ENCODE measurements around the gene GOLGA6D.
"Not testable (repeated sequence)": the region's sequence is repeated elsewhere in the genome, so short reads cannot be mapped to it uniquely, and the experiment has no call there.

The GOLGA6D gene

GRCh38 chr15:75293660-75294059 lies 11.0 kb downstream of the GOLGA6D start:
- not testable (repeated sequence) for DNase-seq

DNA sequence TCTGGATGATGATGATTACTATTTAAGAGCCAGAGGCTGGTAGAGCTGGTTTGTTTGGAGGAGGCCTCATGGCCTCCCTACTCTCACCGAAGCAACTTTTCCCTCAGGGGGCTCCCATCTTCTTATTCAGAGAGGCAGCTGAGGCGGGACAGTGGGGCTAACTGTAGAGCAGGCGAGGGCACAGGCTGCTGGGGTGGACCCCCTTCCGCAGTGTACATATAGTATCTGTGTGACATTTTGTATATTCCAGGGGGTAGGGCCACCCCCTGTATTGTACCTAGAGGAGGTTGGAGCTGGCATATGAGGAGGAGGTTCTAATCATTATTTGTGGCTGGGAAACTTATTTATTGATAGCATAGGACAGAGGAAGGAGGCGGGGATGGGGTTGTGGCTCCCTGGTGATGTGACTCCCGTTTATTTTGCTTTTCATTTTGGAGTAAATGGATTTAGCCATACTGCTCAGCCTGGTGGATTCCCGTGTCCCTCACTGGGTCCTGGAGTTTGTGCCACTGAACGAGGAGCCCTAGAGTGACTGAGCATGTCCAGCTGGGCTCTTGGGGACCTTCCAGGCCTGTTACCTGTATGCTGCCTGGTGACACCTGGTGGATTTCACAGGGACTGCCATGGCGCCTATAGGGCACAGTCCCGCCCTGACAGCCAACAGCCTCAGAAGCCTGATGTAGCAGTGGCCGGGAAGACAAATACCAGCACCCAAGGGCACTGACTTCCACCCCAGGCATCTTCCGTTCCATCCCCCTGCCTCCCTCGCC lies 16.1 kb downstream of the GOLGA6D start:
- DNase-seq, result not testable (repeated sequence)

GRCh38 chr15:75299311-75299688 lies 16.7 kb downstream of the GOLGA6D start:
- not testable (repeated sequence) for DNase-seq

GRCh38 chr15:75300026-75300425 lies 17.4 kb downstream of the GOLGA6D start:
- DNase-seq, result not testable (repeated sequence)

GRCh38 chr15:75302318-75302717 lies 19.7 kb downstream of the GOLGA6D start:
- DNase-seq, result no peak

DNA sequence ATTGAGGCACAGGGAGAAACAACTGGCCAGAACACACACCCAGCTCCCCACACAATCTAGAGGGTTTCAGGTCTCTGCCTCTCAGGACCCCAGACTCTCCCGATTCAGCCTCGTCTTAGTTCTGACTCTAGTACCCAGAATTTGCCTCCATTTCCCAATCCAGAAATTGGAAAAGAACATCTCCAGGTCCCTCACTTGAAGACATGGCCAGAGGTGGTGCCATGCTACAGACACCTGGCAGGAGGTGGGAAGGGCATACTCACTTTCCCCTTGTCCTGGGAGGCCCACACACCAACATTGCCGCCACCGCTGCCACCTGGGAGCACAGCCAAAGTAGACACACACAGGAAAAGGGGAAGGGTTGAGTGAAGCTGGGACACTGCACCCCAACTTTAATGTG lies 20.1 kb downstream of the GOLGA6D start:
- not testable (repeated sequence) for DNase-seq

DNA sequence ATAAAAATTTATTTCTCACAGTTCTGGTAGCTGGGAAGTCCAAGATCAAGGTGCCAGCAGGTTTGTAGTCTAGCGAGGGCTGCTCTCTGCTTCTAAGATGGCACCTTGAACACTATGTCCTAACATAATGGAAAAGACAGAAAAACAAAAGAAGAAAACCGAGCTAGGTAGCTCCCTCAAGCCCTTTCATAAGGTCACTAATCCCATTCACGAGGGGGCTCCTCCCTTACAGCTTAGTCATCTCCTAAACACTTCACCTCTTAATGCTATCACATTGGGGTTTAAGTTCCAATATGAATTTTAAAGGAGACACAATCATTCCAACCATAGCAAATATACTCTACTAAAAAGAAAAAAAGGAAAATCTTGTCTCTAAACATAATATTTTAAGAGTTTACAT lies 23.6 kb downstream of the GOLGA6D start:
- no peak for DNase-seq

- DNase-seq, result peak; percentile 9
Measured at GRCh38 chr15:75307778-75308390, 25.2 kb downstream of the GOLGA6D start.

GRCh38 chr15:75309711-75310110 lies 27.1 kb downstream of the GOLGA6D start:
- DNase-seq, result no peak

GRCh38 chr15:75312548-75312947 lies 29.9 kb downstream of the GOLGA6D start:
- DNase-seq, result not testable (repeated sequence)

- DNase-seq, result no peak
Measured at GRCh38 chr15:75313116-75313845, 30.6 kb downstream of the GOLGA6D start.

DNA sequence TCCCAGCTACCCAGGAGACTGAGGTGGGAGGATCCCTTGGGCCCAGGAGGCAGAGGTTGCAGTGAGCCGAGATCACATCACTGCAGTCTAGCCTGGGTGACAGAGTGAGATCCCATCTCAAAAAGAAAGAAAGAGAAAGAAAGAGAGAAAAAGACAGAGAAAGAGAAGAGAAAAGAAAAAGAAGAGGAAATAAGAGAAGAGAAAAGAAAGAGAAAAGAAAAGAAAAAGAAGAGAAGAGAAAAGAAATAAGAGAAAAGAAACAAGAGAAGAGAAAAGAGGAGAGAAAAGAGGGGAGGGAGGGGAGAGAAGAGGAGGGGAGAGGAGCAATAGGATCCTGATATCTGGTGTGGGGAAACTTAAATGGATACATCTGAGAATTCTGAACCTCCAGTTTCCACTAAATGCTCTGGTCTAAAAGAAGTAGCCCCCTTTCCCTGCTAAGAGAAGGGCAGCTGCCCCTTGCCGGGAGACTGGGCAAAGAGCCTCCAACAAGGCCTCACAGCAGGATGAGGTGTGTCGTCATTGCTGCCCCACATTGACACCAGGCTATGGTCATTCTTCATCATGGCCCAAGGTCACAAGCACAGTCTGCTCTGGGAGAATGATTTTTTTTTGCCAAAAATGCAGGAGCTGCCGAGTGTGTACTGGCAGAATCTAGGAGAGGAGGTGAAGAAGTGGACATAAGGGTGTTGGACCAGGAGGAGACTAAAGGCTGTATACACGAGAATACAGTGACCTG lies 32.1 kb downstream of the GOLGA6D start:
- no peak for DNase-seq

DNA sequence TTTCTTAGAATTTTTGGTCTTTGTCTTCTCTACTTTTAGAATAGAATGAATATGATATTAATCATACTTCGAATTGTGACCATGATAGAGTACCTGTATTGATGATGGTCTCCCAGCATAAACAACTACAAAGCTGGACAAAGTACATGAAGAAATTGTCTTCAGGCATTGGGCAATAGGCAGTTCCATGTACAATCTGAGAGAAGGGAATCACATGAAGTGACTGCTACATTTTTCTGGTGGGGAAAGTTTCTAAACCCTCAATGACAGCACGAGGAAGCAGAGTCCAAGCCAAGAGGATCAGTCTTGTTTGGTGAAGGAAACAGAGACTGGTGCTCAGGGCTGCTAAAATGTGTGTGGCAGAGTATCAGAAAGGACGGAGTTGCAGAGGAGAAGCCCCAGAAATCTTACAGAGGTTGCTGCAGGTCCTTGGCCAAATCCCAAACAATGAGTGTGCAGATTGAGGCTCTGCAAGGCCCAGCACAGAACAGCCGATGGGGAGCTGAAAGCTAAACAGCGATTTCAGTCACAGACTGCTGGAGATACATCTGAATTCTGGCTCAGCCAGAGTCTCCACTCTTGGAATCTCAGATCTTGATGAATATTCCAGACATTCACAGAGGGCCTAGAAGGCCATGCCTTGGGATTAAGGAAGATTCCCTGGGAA lies 36.7 kb downstream of the GOLGA6D start:
- DNase-seq, result not testable (repeated sequence)

- DNase-seq, result no peak
Measured at GRCh38 chr15:75321711-75322110, 39.1 kb downstream of the GOLGA6D start.

DNA sequence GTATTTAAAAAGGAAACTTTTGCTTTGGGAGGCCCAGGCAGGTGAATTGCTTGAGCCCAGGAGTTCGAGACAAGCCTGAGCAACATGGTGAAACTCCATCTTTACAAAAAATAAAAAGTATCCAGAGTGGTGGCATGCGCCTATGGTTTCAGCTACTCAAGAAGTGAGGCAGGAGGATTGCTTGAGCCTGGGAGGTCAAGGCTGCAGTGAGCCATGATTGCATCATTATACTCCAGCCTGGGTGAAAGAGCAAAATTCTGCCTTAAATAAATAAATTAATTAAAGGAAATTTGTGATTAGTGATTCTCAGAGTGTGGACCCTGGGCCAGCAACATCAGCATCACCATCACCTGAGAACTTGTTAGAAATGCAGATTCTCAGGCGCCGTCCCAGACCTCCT lies 43.3 kb downstream of the GOLGA6D start:
- no peak for DNase-seq

DNA sequence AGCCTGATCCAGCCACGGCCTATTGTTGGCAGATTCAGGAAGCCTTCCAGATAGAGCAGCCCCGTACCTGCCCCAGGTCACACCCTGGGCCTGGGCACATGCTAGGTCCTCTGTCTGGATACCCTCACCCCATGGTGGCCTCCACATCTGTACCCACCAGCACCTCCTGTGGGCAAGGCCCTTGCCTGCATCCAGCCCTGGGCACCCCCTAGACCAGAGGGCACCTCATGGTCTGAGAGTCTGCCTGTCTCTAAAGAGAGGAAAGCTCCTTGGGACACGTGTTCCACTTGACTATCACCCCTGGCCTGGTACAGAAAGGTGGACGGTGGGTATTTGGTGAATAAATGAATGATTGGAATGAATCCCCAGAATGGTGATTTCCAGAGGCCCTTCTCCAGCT lies 44.4 kb downstream of the GOLGA6D start:
- no peak for DNase-seq

DNA sequence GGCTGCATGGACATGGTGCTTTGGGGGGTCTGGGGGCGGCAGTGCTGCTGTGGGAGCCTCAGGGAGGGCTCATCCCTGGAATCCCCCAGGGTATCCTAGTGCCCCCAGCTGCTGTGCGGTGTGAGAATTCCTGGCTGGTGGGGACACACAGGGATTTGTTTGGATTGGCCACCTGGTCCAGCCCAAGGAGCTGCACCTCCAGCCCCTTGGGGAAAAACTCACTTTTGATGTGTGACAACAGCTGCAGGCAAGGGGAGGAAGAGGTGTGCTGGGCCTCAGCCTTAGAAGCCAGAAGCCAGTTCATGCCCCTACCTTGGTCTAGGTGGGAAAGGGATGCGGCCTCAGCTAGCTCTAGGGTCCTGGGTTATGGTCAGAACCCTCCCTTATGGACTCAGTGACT lies 44.9 kb downstream of the GOLGA6D start:
- no peak for DNase-seq

DNA sequence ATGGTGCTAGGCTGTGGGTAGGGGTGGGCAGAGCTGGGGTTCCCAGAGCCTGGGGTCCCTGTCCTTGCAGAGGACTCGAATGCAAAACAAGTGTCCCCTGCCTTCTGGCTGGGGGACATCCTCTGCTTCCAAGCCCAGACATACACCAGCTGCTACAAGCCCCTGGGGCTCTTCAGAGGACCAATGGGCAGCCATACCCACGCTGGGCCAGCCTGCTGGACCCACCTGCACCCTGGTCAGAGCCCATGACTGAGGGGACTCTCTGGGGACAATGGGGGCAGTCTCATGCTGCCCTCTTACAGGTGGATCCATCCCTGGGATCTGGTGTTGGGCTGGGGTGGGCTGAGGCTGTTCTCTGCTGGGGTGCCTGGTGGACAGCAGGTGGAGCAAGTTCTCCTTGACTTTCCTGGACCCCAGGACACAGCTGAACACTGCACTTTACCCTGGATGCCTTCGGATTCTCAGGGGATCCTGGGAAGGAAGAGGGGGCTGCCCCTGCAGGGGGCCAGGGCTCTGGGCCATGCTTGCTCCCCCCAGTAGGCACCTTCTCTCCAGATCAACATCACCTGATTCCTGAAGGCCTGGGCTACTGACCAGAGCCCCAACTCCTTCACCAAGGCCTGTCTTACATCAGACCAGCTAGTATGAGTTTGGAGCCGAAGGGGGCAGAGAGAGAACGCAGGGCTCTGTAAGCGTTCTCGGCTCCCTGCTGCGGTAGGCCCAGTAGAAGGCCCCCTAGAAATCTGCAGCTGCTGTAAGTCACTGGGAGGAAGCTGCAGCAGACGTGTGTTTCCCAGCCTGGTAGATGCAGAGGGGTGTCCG lies 46.1 kb downstream of the GOLGA6D start:
- no peak for DNase-seq

DNA sequence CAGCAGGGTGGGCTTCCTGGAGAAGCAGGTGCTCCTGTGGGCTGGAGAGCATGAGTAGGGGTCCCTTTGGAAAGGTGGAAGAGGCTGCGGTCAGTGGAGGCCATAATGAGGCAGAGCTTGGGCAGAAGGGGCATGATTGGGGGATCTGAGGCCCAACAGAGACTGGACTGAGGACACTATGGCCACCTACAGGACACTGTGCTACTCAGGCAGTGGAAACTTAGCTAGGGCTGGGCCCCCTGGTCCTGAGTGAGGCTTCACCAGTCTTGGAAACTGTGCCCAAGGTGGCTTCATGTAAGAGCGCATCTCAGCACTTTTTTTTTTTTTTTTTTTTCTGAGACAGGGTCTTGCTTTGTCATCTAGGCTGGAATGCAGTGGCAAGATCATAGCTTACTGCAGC lies 46.9 kb downstream of the GOLGA6D start:
- DNase-seq, result no peak

DNA sequence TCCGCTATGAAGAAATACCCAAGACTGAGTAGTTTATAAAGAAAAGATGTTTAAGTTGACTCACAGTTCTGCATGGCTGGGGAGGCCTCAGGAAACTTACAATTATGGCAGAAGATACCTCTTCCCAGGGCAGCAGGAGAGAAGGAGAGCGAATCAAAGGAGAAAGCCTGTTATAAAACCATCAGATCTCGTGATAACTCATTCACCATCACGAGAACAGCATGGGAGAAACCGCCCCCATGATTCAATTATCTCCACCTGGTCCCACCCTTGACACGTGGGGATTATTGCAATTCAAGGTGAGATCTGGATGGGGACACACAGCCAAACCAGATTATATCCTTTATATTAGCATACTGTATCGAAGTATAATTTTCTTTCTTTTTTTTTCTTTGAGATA lies 49.5 kb downstream of the GOLGA6D start:
- not testable (repeated sequence) for DNase-seq

- not testable (repeated sequence) for DNase-seq
Measured at GRCh38 chr15:75333654-75334419, 51.2 kb downstream of the GOLGA6D start.

Data from DMS 273 treated with DMSO at 0.1 percent for 48 hours (cell line).